ENCODE results near the gene CLEC4M. TPM values are rescaled to one million over a fixed set of nuclear protein-coding genes. Genes with fewer than 3 reads are reported as not detected.

CLEC4M gene
- total RNA-seq, 1 donor from 2014 or later: not detected

DNA sequence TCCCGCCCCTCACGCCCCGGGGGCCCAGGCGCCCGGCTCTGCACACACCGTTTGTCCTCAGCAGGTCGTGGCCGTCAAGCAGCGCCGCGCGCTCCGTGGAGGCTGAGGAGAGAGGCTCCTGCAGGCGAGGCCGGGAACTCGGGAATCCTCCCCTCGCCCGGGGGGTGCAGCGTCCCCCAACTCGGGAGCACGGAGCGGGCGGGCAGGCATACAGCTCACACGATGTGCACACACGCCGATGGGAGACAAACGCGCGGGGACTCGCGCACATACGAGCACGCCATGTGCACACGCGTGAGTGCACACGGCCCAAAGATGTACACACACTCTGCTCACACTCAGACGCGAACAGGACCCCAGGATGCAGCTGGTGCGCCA is 31.8 kb upstream of the CLEC4M start:
- TF ChIP-seq, protein P1, sequence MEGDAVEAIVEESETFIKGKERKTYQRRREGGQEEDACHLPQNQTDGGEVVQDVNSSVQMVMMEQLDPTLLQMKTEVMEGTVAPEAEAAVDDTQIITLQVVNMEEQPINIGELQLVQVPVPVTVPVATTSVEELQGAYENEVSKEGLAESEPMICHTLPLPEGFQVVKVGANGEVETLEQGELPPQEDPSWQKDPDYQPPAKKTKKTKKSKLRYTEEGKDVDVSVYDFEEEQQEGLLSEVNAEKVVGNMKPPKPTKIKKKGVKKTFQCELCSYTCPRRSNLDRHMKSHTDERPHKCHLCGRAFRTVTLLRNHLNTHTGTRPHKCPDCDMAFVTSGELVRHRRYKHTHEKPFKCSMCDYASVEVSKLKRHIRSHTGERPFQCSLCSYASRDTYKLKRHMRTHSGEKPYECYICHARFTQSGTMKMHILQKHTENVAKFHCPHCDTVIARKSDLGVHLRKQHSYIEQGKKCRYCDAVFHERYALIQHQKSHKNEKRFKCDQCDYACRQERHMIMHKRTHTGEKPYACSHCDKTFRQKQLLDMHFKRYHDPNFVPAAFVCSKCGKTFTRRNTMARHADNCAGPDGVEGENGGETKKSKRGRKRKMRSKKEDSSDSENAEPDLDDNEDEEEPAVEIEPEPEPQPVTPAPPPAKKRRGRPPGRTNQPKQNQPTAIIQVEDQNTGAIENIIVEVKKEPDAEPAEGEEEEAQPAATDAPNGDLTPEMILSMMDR (IDR thresholded peaks at IDR 0.05; ENCODE audit: unreplicated experiment): no peak

DNA sequence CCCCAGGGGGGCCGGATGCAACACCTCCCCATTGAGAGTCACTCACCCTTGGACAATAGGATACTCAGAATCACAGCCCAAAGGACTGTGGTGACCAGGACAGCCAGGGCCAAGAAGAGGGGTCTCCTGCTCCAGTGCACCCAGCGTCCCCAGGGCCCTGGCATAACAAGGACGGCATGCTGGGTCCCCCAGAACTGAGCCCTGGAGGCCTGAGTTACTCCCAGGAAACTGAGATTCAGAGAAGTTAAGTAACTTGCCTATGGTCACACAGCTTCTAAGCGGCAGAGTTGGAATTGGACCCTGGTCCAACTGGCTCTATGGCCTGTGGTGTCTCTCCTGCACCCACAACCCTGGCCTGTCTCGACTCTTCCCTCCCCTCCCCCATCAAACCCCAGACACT is 31.4 kb upstream of the CLEC4M start:
- H3K27ac Mint-ChIP-seq (ENCODE audit: unreplicated experiment): no peak overlapping the region
- no peaks in the 10 kb centered on the region for H3K4me1 Mint-ChIP-seq (ENCODE audit: unreplicated experiment)
- no peak overlapping the region for H3K4me3 Mint-ChIP-seq (ENCODE audit: unreplicated experiment)
- H3K27me3 Mint-ChIP-seq (ENCODE audit: unreplicated experiment): peaks cover 29% of the 10 kb centered on the region
- H3K9me3 Mint-ChIP-seq (ENCODE audit: unreplicated experiment): no peaks in the 10 kb centered on the region
- no peak for DNase-seq (ENCODE audit: low spot score)
- H3K36me3 Mint-ChIP-seq (ENCODE audit: low read depth, unreplicated experiment): no peaks in the 10 kb centered on the region
- TF ChIP-seq, protein P1 (IDR thresholded peaks at IDR 0.05; ENCODE audit: unreplicated experiment): no peak

More for the DNA sequence above, 31.8 kb upstream of the CLEC4M start:
- DNase-seq (ENCODE audit: low spot score): no peak
- no peaks in the 10 kb centered on the region for H3K36me3 Mint-ChIP-seq (ENCODE audit: low read depth, unreplicated experiment)
- no peak overlapping the region for H3K4me3 Mint-ChIP-seq (ENCODE audit: unreplicated experiment)
- H3K9me3 Mint-ChIP-seq (ENCODE audit: unreplicated experiment): no peaks in the 10 kb centered on the region
- peaks cover 27% of the 10 kb centered on the region for H3K27me3 Mint-ChIP-seq (ENCODE audit: unreplicated experiment)
- no peaks in the 10 kb centered on the region for H3K4me1 Mint-ChIP-seq (ENCODE audit: unreplicated experiment)
- no peak overlapping the region for H3K27ac Mint-ChIP-seq (ENCODE audit: unreplicated experiment)

DNA sequence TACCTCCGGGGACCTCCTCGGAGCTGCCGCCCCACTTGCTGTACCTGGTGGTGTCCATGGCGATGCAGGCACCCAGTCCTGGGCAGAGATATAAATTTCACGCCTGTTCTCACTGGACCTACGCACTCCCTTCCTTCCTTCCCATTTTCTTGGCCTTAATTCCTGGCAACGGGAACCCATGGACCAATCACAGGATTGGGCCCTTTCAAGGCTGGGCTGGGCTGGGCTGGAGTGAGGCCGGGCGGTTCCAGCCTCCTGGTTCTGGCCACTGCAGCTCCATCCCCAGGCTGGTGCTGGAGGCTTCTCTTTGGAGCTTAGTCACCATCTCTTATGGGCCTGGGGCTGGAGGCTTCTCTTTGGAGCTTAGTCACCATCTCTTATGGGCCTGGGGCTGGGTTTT is 31.0 kb upstream of the CLEC4M start, which contains the start of gene CLEC4G:
TSS of gene CLEC4G (minus strand) at position 66 of the 400 bp plus-strand sequence. CDS start at position 58, 8 bp downstream.
- Mint-ChIP-seq H3K4me3 (ENCODE audit: unreplicated experiment) (no peak within 1 kb of the TSS), H3K27me3 (ENCODE audit: unreplicated experiment) (peaks cover 29% of the 10 kb centered on the region), H3K9me3 (ENCODE audit: unreplicated experiment) (no peaks in the 10 kb centered on the region), H3K4me1 (ENCODE audit: unreplicated experiment) (no peaks in the 10 kb centered on the region), H3K27ac (ENCODE audit: unreplicated experiment) (no peak within 1 kb of the TSS), H3K36me3 (ENCODE audit: low read depth, unreplicated experiment) (no peaks in the 10 kb centered on the region)
- TF ChIP-seq, protein P1 (IDR thresholded peaks at IDR 0.05; ENCODE audit: unreplicated experiment): no peak
- no peak for DNase-seq (ENCODE audit: low spot score)

DNA sequence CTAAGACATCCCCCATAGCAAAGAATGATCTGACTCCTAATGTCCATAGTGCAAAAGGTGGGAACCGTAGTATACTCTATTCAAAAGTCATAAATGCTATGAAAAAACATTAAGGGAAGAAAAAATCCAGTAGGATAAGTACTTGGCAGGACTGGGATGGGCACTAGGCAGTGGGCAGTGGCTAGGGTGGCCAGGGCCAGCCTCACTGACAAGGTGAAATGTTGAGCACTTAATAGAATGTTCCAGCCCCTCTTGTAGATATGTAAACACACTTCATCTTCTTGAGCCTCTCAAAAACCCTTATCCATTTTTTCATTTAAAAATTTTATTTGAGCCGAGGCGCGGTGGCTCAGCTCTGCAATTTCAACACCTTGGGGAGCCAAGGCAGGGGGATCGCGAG is 29.7 kb upstream of the CLEC4M start:
- Mint-ChIP-seq H3K4me1 (ENCODE audit: unreplicated experiment) (no peaks in the 10 kb centered on the region), H3K36me3 (ENCODE audit: low read depth, unreplicated experiment) (no peaks in the 10 kb centered on the region), H3K27ac (ENCODE audit: unreplicated experiment) (no peak overlapping the region), H3K4me3 (ENCODE audit: unreplicated experiment) (no peak overlapping the region), H3K27me3 (ENCODE audit: unreplicated experiment) (peaks cover 23% of the 10 kb centered on the region), H3K9me3 (ENCODE audit: unreplicated experiment) (no peaks in the 10 kb centered on the region)
- TF ChIP-seq, protein P1 (IDR thresholded peaks at IDR 0.05; ENCODE audit: unreplicated experiment): no peak
- DNase-seq (ENCODE audit: low spot score): no peak

DNA sequence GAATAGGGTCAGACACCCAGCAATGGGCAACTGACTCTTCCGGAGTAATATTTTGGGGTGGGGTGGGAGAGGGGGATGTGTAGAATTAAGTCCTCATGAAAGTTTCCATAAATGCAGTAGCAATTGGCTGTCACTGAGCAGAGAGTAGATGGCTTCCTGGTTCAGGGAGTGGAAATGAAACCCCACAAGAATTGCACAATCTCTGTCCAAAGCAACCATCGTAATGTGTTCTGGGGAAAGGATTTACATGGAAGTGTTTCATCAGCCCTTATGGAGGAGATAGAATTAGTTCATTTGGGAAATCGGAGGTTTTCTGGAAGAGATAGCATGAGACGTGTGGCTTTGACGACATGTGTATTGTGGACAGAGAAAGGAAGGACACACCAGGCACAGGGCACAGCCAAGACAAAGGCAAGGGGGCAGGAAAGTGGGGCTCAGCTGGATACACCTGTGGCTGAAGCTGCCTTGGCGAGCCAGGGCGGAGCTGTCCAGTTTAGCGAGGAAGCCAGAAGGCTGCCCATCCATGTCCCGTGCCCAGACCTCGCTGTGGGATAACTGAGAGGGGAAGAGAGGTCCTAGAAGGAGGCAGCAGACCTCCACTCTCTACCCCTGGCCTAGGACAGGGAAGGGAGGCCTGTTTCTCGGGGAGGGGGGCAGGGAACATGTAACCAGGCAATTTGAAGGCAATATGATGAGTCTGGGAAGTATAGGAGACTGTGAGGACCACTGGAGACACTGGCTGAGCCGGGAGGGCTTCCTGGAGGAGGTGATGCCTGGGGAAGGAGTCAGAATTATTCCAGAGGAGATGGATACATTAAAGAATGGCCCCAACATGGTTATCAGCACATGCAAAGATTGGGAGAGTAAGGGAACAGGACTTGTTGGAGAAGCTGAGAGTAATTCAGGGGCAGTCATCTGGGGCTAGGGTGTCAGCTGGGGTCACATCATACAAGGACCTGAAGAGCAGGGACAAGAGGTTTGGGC is 28.5 kb upstream of the CLEC4M start:
- TF ChIP-seq, protein P1 (IDR thresholded peaks at IDR 0.05; ENCODE audit: unreplicated experiment): no peak
- H3K4me3 Mint-ChIP-seq (ENCODE audit: unreplicated experiment): no peak overlapping the region
- H3K27ac Mint-ChIP-seq (ENCODE audit: unreplicated experiment): no peak overlapping the region
- H3K27me3 Mint-ChIP-seq (ENCODE audit: unreplicated experiment): peaks cover 14% of the 10 kb centered on the region
- H3K4me1 Mint-ChIP-seq (ENCODE audit: unreplicated experiment): no peaks in the 10 kb centered on the region
- DNase-seq (ENCODE audit: low spot score): no peak
- H3K36me3 Mint-ChIP-seq (ENCODE audit: low read depth, unreplicated experiment): no peaks in the 10 kb centered on the region
- no peaks in the 10 kb centered on the region for H3K9me3 Mint-ChIP-seq (ENCODE audit: unreplicated experiment)

Measured in endothelial cell (in vitro differentiated cells).